Fibroblast of lung (primary cell): Measurements from ENCODE around the gene LIF. TPM values are rescaled to one million over a fixed set of nuclear protein-coding genes. Genes with fewer than 3 reads are reported as not detected.

Experiments
- DNase-seq, 2 donors: peaks; one replicate each; pipeline versions ENCODE4 v3.0.0 to v3.0.0-alpha.2; 2010; ENCODE audit warnings: low read depth in 2 of 2
- H2AFZ ChIP-seq: 2 replicates; pipeline ENCODE4 v1.5.1; 2012; ENCODE audit warnings: low read length, control low read depth, inconsistent platforms
- H3K27ac ChIP-seq: 2 replicates; pipeline ENCODE4 v1.5.1; 2011; ENCODE audit warnings: low read length, control low read depth; ENCODE audit not compliant: insufficient read depth
- H3K27me3 ChIP-seq: 2 replicates; pipeline ENCODE4 v1.5.1; 2011; ENCODE audit warnings: mild to moderate bottlenecking, low read length; ENCODE audit not compliant: control insufficient read depth, insufficient read depth
- H3K36me3 ChIP-seq: 2 replicates; pipeline ENCODE4 v1.5.1; 2011; ENCODE audit warnings: low read length; ENCODE audit not compliant: control insufficient read depth, insufficient read depth
- H3K4me1 ChIP-seq: 2 replicates; pipeline ENCODE4 v1.5.1; 2011; ENCODE audit warnings: low read length; ENCODE audit not compliant: control insufficient read depth, insufficient read depth; ENCODE audit errors: extremely low read depth
- H3K4me2 ChIP-seq: 2 replicates; pipeline ENCODE4 v1.5.1; 2011; ENCODE audit warnings: low read length, control low read depth; ENCODE audit not compliant: insufficient read depth; ENCODE audit errors: extremely low read depth
- H3K4me3 ChIP-seq, 4 experiments: fragments of 200-600 bp in 1 of 4; sonication (generic) in 1 of 4; replicated peaks in 1 of 4; 2 replicates each; pipeline ENCODE4 v1.5.1; 2011 to 2016; ENCODE audit warnings: low read length in 4 of 4, low read depth in 3 of 4, mild to moderate bottlenecking in 3 of 4, control low read depth in 2 of 4, inconsistent platforms in 1 of 4, mixed read lengths in 1 of 4; ENCODE audit not compliant: insufficient read depth in 1 of 4; ENCODE audit errors: control extremely low read depth in 1 of 4
- H3K79me2 ChIP-seq: 2 replicates; pipeline ENCODE4 v1.5.1; 2012; ENCODE audit warnings: mild to moderate bottlenecking, low read length, inconsistent platforms; ENCODE audit not compliant: control insufficient read depth, insufficient read depth
- H3K9ac ChIP-seq: 2 replicates; pipeline ENCODE4 v1.5.1; 2011; ENCODE audit warnings: mild to moderate bottlenecking, low read length, control low read depth; ENCODE audit not compliant: insufficient read depth
- H3K9me3 ChIP-seq: 2 replicates; pipeline ENCODE4 v1.5.1; 2012; ENCODE audit warnings: low read depth, low read length; ENCODE audit not compliant: control insufficient read depth, insufficient read depth
- H4K20me1 ChIP-seq: 2 replicates; pipeline ENCODE4 v1.5.1; 2011; ENCODE audit warnings: low read length; ENCODE audit not compliant: control insufficient read depth, insufficient read depth; ENCODE audit errors: extremely low read depth
- CTCF ChIP-seq, 2 donors: IDR thresholded peaks in 1 of 2; conservative IDR thresholded peaks in 1 of 2; 1 replicate in 1 of 2; 2 replicates in 1 of 2; pipeline ENCODE4 v1.5.1; 2011 to 2012; ENCODE audit warnings: low read length in 2 of 2, control low read depth in 1 of 2, inconsistent platforms in 1 of 2, low read depth in 1 of 2, mild to moderate bottlenecking in 1 of 2
- EZH2 ChIP-seq: IDR thresholded peaks from 2 replicates; pipeline ENCODE4 v1.5.1; 2012; ENCODE audit warnings: low read length, control low read depth, mild to moderate bottlenecking; ENCODE audit errors: missing control alignments
- polyA plus RNA-seq, 2 donors: library from polyadenylated mRNA; depleted of rRNA in 1 of 2; stranded (reverse) in 1 of 2; unstranded in 1 of 2; fragments of >200 nt; gene quantifications; 2 replicates each; pipeline ENCODE4 v1.2.1, GENCODE V29; 2011 to 2012; ENCODE audit warnings: missing spikeins in 1 of 2
- total RNA-seq: library from RNA; depleted of rRNA; stranded (reverse); fragments of >200 nt; gene quantifications from 2 replicates; pipeline ENCODE4 v1.2.1, GENCODE V29; 2014

The LIF gene
- total and polyA plus RNA-seq, 2 donors (not counting 1 experiment from before 2014, with no cell fraction given) = 4.5 to 11.2 TPM

DNA sequence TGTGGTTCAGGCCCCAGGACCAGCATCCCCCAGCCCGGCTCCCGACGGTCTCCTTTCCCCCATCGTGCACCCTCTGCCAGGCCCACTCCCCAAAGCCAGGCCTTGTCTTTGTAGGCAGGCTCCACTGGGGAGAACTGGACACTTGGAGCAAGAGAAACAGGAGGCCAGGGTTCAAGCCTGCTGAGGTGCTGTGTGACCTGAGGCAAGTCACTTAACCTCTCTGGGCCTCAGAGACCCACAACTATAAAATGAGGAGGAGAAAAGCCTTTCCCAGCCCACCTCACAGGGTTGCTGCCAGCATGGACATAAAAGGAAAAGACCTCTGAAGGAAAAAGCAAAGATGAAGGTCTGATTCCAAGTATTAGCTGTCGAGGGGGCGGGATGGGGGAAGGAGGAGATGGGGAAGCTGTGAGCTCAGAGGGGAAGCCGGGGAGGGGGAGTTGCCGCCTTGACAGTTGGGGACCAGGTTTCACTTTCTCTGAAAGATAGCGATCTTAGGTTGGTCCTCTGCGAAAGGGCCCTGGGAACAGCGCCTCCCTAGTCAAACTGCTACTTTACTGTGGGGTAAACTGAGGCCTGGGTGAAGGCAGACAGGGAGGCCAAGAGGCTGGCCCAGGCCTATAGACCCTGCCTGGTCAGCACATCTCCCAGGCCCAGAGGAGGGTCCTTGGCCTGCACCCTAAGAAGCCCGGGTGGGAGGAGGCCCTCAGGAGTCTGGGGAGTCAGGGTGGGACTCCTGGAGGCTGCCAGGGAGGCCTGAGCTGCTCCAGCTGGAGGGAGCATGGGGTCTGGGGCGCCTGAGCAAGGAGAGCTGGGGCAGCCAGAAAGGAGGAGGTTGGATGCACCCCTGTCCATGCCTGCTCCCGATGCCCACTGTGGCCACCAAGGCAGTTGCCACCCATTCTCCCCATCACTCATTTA, 21.1 kb upstream of the LIF start:
- Histone ChIP-seq H3K79me2 (no peaks in the 10 kb centered on the region), H3K9me3 (no peaks in the 10 kb centered on the region), H3K9ac (no peak overlapping the region), H4K20me1 (no peaks in the 10 kb centered on the region), H3K27ac (no peak overlapping the region), H3K36me3 (no peaks in the 10 kb centered on the region), H3K4me3 (no peak overlapping the region), H2AFZ (no peak overlapping the region), H3K4me1 (no peaks in the 10 kb centered on the region), H3K27me3 (no peaks in the 10 kb centered on the region), H3K4me2 (no peak overlapping the region)
- DNase-seq = no peak
- TF ChIP-seq EZH2 (no peak), CTCF (conservative IDR thresholded peaks at IDR 0.05 in 1 of 2, IDR thresholded peaks at IDR 0.05 in 1 of 2; ENCODE audit: low read depth in 1 of 2, low read length in 2 of 2) (no peak)

- no peak for DNase-seq
- H3K79me2 ChIP-seq = no peaks in the 10 kb centered on the region
- H4K20me1 ChIP-seq = no peaks in the 10 kb centered on the region
- no peak within 1 kb of the TSS for H3K9ac ChIP-seq
- no peak within 1 kb of the TSS for H3K27ac ChIP-seq
- H3K9me3 ChIP-seq = no peaks in the 10 kb centered on the region
- TF ChIP-seq CTCF (conservative IDR thresholded peaks at IDR 0.05 in 1 of 2, IDR thresholded peaks at IDR 0.05 in 1 of 2; ENCODE audit: low read depth in 1 of 2, low read length in 2 of 2) (no peak), EZH2 (no peak)
- H3K36me3 ChIP-seq = no peaks in the 10 kb centered on the region
- no peak within 1 kb of the TSS for H2AFZ ChIP-seq
- H3K27me3 ChIP-seq = no peaks in the 10 kb centered on the region
- H3K4me1 ChIP-seq = no peaks in the 10 kb centered on the region
- H3K4me3 ChIP-seq = no peak within 1 kb of the TSS
- H3K4me2 ChIP-seq = no peak within 1 kb of the TSS
Observed at GRCh38 chr22:30266445-30267381, 20.2 kb upstream of the LIF start, which contains the start of gene OSM. Gene OSM, minus strand, starts transcription at chr22:30266851. Its CDS starts 52 bp downstream, at chr22:30266799.

- no peak overlapping the region for H3K4me3 ChIP-seq
- no peak for DNase-seq
- H2AFZ ChIP-seq = no peak overlapping the region
- no peak overlapping the region for H3K4me2 ChIP-seq
- H3K36me3 ChIP-seq = no peaks in the 10 kb centered on the region
- H3K9me3 ChIP-seq = no peaks in the 10 kb centered on the region
- no peaks in the 10 kb centered on the region for H3K79me2 ChIP-seq
- H3K4me1 ChIP-seq = no peaks in the 10 kb centered on the region
- no peaks in the 10 kb centered on the region for H3K27me3 ChIP-seq
- TF ChIP-seq CTCF (conservative IDR thresholded peaks at IDR 0.05 in 1 of 2, IDR thresholded peaks at IDR 0.05 in 1 of 2; ENCODE audit: low read depth in 1 of 2, low read length in 2 of 2) = no peak
- no peak for TF ChIP-seq EZH2
- H4K20me1 ChIP-seq = no peaks in the 10 kb centered on the region
- no peak overlapping the region for H3K27ac ChIP-seq
- no peak overlapping the region for H3K9ac ChIP-seq
Observed at GRCh38 chr22:30265823-30266444, 19.4 kb upstream of the LIF start.
